DMS79 (cell line): ENCODE results near the gene TSPAN5.
"Not testable (repeated sequence)": the region's sequence is repeated elsewhere in the genome, so short reads cannot be mapped to it uniquely, and the experiment has no call there.

Experiments
- DNase-seq: peaks from one replicate; lab custom pipeline; 2025; lab: John Stamatoyannopoulos, UW

The TSPAN5 gene

DNA sequence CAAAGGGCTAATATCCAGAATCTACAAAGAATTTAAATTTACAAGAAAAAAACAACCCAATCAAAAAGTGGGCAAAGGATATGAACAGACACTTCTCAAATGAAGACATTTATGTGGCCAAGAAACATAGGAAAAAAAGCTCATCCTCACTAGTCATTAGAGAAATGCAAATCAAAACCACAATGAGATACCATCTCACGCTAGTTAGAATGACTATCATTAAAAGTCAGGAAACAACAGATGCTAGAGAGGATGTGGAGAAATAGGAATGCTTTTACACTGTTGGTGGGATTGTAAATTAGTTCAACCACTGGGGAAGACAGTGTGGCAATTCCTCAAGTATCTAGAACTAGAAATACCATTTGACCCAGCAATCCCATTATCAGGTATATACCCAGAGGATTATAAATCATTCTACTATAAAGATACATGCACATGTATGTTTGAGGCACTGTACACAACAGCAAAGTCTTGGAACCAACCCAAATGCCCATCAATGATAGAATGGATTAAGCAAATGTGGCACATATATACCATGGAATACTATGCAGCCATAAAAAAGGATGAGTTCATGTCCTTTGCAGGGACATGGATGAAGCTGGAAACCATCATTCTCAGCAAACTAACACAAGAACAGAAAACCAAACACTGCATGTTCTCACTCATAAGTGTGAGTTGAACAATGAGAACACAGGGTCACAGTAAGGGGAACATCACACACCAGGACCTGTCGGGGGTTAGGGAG lies 197.1 kb downstream of the TSPAN5 start:
- DNase-seq = not testable (repeated sequence)

DNA sequence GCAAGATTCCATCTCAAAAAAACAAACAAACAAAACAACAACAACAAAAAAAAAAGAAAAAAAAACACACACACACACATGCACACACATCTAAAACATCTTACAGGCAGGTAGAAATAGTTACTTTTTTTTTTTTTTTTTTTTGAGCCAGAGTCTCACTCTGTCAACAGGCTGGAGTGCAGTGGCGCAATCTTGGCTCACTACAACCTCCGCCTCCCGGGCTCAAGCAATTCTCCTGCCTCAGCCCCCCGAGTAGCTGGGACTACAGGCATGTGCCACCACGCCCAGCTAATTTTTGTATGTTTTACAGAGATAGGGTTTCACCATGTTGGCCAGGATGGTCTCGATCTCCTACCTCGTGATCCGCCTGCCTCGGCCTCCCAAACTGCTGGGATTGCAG lies 201.0 kb downstream of the TSPAN5 start:
- not testable (repeated sequence) for DNase-seq

DNA sequence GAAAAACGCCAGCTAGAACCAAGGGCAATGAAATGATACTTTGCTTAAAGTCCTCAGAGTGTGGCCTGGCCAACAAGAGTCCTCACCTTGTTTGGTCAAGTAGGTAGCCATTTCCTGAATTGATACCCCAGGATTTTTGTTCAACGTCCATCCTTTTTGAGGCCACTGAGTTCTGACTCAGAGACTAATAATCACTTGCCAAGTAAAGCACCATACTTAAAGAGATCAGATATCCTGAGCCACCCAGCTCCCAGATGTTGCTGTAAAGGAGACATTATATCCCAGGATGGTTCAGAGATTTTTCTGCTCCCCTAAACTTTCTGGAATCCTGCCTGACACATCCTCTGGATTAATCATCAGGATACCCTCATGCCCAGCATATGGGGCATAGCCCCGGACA lies 206.3 kb downstream of the TSPAN5 start:
- no peak for DNase-seq

DNA sequence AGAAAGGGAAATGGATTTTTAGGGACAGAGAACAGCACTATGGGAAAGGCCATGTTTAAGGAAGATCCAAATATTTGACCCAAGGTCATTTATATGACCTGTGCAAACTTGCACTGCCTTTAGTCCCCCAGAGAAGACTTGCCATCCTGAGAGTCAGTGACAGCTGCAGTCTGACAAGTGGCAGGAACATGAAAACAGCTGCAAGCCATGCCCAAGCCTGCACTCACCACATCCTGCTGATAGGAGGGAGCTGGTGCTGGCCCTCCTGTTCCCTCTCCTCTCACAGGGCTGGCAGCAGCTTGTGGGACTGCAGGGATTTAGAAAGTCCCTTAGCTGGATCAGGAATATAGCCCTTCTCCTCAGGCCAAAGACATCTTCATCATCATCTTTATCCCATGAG lies 209.5 kb downstream of the TSPAN5 start:
- no peak for DNase-seq

DNA sequence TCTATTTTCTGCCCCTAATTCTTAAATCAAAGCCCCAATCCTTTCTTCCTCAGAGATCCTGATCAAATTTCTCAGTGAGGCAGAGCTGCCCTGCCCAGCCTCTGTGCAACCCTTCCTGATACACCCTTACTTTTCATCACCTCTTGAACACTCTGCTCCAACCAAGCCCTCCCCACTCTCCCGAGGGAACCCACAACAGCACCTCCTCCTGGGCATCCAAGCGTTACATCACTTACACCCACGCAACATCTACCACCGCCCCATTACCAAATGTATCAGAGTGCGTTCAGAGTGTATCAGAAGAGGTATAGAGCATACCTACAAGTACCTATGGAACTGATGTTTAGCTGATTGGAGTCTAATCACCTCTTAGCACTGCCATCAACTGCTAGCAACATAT lies 210.8 kb downstream of the TSPAN5 start:
- peak; percentile 37 for DNase-seq

DNA sequence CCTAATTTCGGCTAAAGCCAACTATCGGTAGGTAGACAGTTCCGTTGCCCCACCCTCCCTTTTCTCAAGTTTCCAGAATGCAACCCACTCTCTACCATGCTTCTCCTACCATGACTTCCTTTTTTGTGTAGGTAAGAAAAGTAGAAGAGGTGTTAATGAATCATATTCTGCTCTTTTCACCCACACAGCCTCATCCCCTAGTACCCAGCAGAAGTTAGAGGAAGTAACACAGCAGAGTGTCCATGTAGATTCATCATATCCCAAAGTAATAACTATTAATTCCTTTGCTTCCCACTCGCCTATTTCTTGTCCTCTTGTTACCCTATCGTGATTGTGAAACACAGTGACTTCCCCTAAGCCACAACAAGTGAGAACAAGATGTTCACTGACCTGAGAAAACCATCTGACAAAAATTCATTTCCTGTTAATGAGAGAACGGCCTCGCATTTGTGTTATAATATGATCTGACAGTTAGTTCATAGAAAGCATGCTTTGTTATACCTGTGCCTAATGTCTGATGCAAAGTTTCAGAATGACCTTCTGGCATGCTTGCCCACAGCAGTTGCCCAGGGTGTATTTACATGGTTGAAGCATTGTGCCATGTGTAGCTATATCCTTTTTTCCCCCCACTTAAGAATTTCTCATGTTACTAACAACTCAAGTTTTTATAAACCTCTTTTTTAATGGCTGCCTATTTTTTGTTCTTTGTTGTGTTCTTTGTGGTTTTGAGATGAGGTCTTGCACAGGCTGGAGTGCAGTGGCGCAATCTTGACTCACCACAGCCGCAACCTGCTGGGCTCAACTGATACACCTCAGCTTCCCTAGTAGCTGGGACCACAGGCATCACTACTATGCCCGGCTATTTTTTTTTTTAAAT lies 211.7 kb downstream of the TSPAN5 start:
- DNase-seq = peak; percentile 1

DNA sequence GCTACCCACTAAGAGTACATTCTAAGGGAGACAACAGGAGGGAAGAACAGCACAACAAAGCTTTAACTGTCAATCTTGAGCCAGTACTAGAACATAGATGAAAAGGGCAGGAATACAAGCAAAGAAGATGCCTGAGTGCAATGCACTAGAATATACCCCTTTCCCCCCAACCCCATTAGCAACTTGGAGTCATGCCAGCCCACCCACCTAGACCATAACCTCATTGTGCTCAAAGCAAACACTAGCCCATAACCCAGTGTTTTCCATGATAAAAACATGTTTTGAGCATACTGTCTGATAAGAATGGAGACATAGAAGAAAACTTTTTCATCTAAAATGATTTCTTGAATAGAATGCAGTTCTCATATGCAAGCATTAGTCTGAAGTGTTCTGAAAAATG lies 214.0 kb downstream of the TSPAN5 start:
- no peak for DNase-seq

DNA sequence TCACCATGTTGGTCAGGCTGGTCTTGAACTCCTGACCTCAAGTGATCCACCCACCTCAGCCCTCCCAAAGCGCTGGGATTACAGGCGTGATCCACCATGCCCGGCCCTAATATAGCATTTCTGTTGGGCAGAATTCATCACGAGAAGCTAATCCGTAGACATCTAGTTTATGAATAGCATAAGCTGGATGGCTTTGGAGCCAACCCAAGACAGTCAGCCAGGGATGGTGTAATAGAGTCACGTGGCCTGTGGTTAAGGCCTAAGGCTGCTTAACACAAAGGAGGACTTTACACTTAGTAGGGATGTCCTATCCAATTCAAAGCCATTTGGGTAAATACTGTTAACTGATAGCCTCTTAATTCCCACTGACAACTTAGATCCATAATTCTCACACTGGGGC lies 223.6 kb downstream of the TSPAN5 start:
- no peak for DNase-seq

DNA sequence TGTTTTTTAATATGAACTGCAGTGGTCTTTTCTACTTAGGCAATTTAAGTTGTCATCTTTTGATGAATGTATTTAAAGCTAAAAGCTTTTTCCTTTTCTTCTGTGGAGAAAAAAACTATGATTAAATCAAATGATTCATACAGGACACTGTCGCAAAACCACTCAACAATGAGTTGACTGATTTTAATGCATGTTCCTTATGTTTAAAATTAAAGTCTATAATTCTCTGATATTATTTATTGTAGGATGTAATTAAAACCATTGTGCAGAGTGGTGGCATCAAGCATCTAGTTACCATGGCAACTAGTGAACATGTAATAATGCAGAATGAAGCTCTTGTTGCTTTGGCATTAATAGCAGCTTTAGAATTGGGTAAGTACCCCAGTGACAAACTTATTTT lies 224.7 kb downstream of the TSPAN5 start:
- no peak for DNase-seq

DNA sequence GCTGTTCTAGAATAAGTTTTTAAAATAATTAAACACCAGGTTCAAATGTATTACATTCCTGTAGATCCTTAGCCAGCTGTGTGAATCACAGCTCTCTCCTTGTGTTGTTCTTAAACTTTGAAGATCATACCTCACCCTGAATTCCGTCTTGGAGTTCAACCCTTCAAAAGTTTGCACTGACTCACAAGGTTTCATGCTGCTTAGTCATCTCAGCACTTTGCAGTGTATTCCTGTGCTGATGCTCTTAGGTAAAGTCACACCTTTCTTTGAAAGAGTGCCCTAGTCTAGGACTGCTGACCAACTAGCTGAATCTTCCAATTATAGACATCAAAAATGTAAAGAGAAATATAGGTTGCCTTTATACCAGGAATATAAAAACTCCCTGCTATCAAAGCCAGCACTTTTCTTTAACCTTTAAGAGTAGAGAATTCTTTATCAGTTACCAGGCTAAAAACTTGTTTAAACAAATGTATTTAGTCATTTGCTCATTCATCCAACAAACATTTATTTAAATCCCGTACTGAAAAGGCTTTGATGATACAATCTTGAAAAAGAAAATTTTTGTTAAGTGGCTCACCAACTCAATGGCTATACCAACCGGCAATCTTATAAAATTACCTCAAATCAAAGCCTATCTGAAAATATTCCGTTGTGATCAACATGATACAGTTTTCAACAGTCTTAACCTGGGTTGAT lies 227.6 kb downstream of the TSPAN5 start:
- no peak for DNase-seq

DNA sequence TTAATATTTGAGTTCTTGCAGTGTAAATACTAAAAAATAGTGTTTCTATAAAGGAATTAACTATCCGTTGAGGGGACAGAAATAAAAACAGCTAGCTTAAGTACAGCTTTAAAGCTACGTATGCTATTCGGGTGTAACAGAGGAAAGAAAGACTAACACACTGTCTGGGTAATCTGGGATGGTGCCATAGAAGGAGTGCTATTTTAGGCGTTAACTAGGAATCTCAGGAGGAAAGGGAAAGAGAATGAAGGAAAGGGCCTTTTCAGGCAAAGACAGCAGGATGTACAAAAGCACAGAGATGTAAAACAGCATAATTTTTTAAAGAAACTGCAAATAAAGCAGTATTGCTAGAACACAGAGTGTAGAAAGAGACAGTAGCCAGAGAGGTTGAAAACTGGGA lies 235.4 kb downstream of the TSPAN5 start:
- no peak for DNase-seq

DNA sequence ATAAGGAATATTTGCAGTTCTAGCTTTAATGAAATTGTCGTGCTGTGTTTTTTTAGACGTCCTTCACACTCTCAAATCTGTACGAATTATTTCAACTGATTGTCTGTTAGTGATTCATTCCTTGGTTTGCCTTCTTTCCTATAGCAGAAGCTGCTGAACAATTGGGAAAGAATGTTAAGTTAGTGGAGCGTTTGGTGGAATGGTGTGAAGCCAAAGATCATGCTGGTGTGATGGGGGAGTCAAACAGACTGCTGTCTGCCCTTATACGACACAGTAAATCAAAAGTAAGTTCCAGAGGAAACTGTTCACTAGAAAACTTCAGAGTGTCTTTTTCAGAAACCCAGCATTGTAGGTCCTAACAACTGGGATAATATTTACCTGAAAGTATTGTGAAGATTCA lies 237.3 kb downstream of the TSPAN5 start:
- no peak for DNase-seq
